GM23338 (cell line): ENCODE data around the gene HEATR1.

Experiments used
- CREB1 ChIP-seq: fragments of 250-450 bp; sonication (Bioruptor Pico); IDR thresholded peaks from 2 replicates; pipeline ENCODE4 v1.5.0; 2020; ENCODE audit warnings: low read depth, mild to moderate bottlenecking, moderate library complexity
- CTCF ChIP-seq, 2 experiments: fragments of 200-600 bp in 1 of 2; sonication (generic) in 1 of 2; conservative IDR thresholded peaks; 2 replicates each; pipeline versions ENCODE4 v1.5.1 to v1.6.1; 2016 to 2017; ENCODE audit warnings: antibody characterized with exemption in 2 of 2, low read depth in 2 of 2, mild to moderate bottlenecking in 2 of 2, moderate library complexity in 1 of 2
- ETS1 ChIP-seq: IDR thresholded peaks from 2 replicates; pipeline ENCODE4 v1.6.1; 2016; ENCODE audit warnings: antibody characterized with exemption
- EZH2 ChIP-seq: fragments of 200-600 bp; sonication (generic); IDR thresholded peaks from one replicate; pipeline ENCODE4 v1.8.0; 2017; ENCODE audit warnings: antibody characterized with exemption, mild to moderate bottlenecking, low read depth; ENCODE audit not compliant: unreplicated experiment
- EZH2phosphoT487 ChIP-seq: fragments of 200-600 bp; sonication (generic); IDR thresholded peaks from one replicate; pipeline ENCODE4 v1.8.1; 2018; ENCODE audit warnings: antibody characterized with exemption; ENCODE audit not compliant: unreplicated experiment
- JUNB ChIP-seq: IDR thresholded peaks from one replicate; pipeline ENCODE4 v1.6.1; 2016; ENCODE audit warnings: antibody characterized with exemption; ENCODE audit not compliant: unreplicated experiment
- POLR2AphosphoS5 ChIP-seq: IDR thresholded peaks from 2 replicates; pipeline ENCODE4 v1.6.1; 2016; ENCODE audit warnings: antibody characterized with exemption, low read depth
- REST ChIP-seq: IDR thresholded peaks from one replicate; pipeline ENCODE4 v1.6.1; 2018; ENCODE audit warnings: antibody characterized with exemption; ENCODE audit not compliant: unreplicated experiment
- ZNF114 ChIP-seq: fragments of 250-450 bp; sonication (Bioruptor Pico); IDR thresholded peaks from 2 replicates; pipeline ENCODE4 v1.5.0; 2020; ENCODE audit warnings: mild to moderate bottlenecking, moderate library complexity
- ZNF331 ChIP-seq: fragments of 250-450 bp; sonication (Bioruptor Pico); IDR thresholded peaks from 2 replicates; pipeline ENCODE4 v1.5.0; 2020; ENCODE audit warnings: low read depth, mild to moderate bottlenecking, moderate library complexity

- no peak for TF ChIP-seq JUNB
- TF ChIP-seq ZNF331 = no peak
- TF ChIP-seq POLR2AphosphoS5 = no peak
- no peak for TF ChIP-seq CTCF (conservative IDR thresholded peaks at IDR 0.05; ENCODE audit: low read depth in 2 of 2)
- TF ChIP-seq EZH2 = no peak
- TF ChIP-seq EZH2phosphoT487 = no peak
- no peak for TF ChIP-seq REST
- no peak for TF ChIP-seq CREB1
- TF ChIP-seq ZNF114 (CRISPR knock-in tag) = no peak
- no peak for TF ChIP-seq ETS1
These were observed 103.2 kb downstream of the HEATR1 start for GRCh38 chr1:236501093-236501492.
